ENCODE measurements around the gene CAV1. TPM values are rescaled to one million over a fixed set of nuclear protein-coding genes. Genes with fewer than 3 reads are reported as not detected.

Gene CAV1
- total RNA-seq, 1 donor from 2014 or later, result 6.1 TPM

- H3K36me3 Mint-ChIP-seq (ENCODE audit: low read depth), result no peaks in the 10 kb centered on the region
- peaks cover 44% of the 10 kb centered on the region for H3K27me3 Mint-ChIP-seq
- peak; percentile 34 for ATAC-seq (ENCODE audit: low read depth)
- ChIA-PET CTCF (no interaction called here), POLR2A (no interaction called here)
- no peaks in the 10 kb centered on the region for H3K9me3 Mint-ChIP-seq
- peaks cover 17% of the 10 kb centered on the region for H3K4me1 Mint-ChIP-seq
- peak overlapping the region; percentile 76 for H3K4me3 Mint-ChIP-seq
- TF ChIP-seq, protein P1, sequence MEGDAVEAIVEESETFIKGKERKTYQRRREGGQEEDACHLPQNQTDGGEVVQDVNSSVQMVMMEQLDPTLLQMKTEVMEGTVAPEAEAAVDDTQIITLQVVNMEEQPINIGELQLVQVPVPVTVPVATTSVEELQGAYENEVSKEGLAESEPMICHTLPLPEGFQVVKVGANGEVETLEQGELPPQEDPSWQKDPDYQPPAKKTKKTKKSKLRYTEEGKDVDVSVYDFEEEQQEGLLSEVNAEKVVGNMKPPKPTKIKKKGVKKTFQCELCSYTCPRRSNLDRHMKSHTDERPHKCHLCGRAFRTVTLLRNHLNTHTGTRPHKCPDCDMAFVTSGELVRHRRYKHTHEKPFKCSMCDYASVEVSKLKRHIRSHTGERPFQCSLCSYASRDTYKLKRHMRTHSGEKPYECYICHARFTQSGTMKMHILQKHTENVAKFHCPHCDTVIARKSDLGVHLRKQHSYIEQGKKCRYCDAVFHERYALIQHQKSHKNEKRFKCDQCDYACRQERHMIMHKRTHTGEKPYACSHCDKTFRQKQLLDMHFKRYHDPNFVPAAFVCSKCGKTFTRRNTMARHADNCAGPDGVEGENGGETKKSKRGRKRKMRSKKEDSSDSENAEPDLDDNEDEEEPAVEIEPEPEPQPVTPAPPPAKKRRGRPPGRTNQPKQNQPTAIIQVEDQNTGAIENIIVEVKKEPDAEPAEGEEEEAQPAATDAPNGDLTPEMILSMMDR (IDR thresholded peaks at IDR 0.05), result no peak
- peak; percentile 17 for DNase-seq
- intact Hi-C loops (cut with micrococcal nuclease), result no loop called here
- H3K27ac Mint-ChIP-seq, result no peak overlapping the region
Measured at GRCh38 chr7:116500078-116500853, 24.6 kb upstream of the CAV1 start.

GRCh38 chr7:116501425-116502167 is 23.2 kb upstream of the CAV1 start:
- ChIA-PET POLR2A (no interaction called here), CTCF (interaction anchor here (1.7 kb wide), 1 partner anchor 24 kb away, joined by 4 read pairs; no protein-coding TSS in a partner anchor)
- Mint-ChIP-seq H3K4me3 (no peak overlapping the region), H3K4me1 (peaks cover 17% of the 10 kb centered on the region), H3K27ac (no peak overlapping the region), H3K27me3 (peaks cover 40% of the 10 kb centered on the region), H3K36me3 (ENCODE audit: low read depth) (no peaks in the 10 kb centered on the region), H3K9me3 (no peaks in the 10 kb centered on the region)
- no peak for ATAC-seq (ENCODE audit: low read depth)
- intact Hi-C loops (cut with micrococcal nuclease), result no loop called here
- DNase-seq, result no peak
- TF ChIP-seq, protein P1 (IDR thresholded peaks at IDR 0.05), result no peak

GRCh38 chr7:116502201-116503096 is 22.4 kb upstream of the CAV1 start:
- Mint-ChIP-seq H3K9me3 (no peaks in the 10 kb centered on the region), H3K36me3 (ENCODE audit: low read depth) (no peaks in the 10 kb centered on the region), H3K4me1 (peaks cover 17% of the 10 kb centered on the region), H3K4me3 (no peak overlapping the region), H3K27me3 (peaks cover 36% of the 10 kb centered on the region), H3K27ac (no peak overlapping the region)
- POLR2A ChIA-PET, result no interaction called here
- DNase-seq (no peak), ATAC-seq (ENCODE audit: low read depth) (no peak)
- intact Hi-C loops (cut with micrococcal nuclease), result no loop called here
- CTCF ChIA-PET, result interaction anchor here (1.7 kb wide), 1 partner anchor 23 kb away, joined by 4 read pairs; no protein-coding TSS in a partner anchor
- TF ChIP-seq, protein P1 (IDR thresholded peaks at IDR 0.05), result no peak

DNA sequence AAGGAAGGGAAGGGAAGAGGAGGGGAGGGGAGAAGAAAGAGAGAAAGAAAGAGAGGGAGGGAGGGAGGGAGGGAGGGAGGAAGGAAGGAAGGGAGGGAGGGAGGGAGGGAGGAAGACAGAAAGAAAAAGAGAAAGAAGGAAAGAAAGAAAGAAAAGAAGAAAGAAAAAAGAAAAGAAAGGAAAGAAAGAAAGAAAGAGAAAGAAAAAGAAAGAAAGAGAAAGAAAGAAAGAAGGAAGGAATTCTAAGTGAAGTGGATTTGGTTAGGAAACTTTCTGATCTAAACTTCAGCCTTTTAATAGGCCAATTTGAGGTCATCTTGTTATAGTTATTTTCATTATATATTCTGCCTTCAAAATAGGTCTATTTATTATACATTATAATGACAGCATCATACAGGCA is 21.0 kb upstream of the CAV1 start:
- H3K4me1 Mint-ChIP-seq, result peaks cover 13% of the 10 kb centered on the region
- H3K36me3 Mint-ChIP-seq (ENCODE audit: low read depth), result no peaks in the 10 kb centered on the region
- TF ChIP-seq, protein P1 (IDR thresholded peaks at IDR 0.05), result no peak
- ATAC-seq (ENCODE audit: low read depth) (no peak), DNase-seq (no peak)
- intact Hi-C loops (cut with micrococcal nuclease), result no loop called here
- no peaks in the 10 kb centered on the region for H3K9me3 Mint-ChIP-seq
- ChIA-PET POLR2A (no interaction called here), CTCF (no interaction called here)
- no peak overlapping the region for H3K27ac Mint-ChIP-seq
- H3K4me3 Mint-ChIP-seq, result no peak overlapping the region
- peaks cover 28% of the 10 kb centered on the region for H3K27me3 Mint-ChIP-seq

All from activated B cell treated with CpG ODN at 0.5 μM for 24 hours (primary cell).